ENCODE data around the gene MEOX1.

DNA sequence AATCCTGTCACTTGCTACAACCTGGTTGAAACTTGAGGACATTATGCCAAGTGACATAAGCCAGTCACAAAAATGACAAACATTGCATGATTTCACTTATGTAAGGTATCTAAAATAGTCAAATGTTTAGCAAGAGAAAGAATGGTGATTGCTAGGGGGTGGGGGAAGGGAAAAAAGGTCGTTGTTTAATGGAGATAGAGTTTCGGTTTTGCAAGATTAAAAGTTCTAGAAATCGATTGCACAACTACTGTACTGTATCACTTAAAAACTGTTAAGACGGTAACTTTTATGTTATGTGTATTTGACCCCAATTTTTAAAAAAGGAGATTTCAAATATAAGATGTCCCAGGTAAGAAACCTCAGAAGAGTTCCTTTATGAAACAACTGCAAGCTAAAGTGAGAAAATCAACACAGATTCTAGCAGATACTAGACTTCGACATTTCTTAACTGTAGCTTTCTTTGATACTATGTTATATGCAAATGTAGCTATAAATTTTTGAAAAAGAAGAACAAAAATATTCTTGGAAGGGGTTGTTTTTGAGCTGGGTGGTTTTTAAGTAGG, 5.9 kb downstream of the MEOX1 start:
- TF ChIP-seq, protein P1, sequence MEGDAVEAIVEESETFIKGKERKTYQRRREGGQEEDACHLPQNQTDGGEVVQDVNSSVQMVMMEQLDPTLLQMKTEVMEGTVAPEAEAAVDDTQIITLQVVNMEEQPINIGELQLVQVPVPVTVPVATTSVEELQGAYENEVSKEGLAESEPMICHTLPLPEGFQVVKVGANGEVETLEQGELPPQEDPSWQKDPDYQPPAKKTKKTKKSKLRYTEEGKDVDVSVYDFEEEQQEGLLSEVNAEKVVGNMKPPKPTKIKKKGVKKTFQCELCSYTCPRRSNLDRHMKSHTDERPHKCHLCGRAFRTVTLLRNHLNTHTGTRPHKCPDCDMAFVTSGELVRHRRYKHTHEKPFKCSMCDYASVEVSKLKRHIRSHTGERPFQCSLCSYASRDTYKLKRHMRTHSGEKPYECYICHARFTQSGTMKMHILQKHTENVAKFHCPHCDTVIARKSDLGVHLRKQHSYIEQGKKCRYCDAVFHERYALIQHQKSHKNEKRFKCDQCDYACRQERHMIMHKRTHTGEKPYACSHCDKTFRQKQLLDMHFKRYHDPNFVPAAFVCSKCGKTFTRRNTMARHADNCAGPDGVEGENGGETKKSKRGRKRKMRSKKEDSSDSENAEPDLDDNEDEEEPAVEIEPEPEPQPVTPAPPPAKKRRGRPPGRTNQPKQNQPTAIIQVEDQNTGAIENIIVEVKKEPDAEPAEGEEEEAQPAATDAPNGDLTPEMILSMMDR (IDR thresholded peaks at IDR 0.05): no peak
- TF ChIP-seq, protein P2, sequence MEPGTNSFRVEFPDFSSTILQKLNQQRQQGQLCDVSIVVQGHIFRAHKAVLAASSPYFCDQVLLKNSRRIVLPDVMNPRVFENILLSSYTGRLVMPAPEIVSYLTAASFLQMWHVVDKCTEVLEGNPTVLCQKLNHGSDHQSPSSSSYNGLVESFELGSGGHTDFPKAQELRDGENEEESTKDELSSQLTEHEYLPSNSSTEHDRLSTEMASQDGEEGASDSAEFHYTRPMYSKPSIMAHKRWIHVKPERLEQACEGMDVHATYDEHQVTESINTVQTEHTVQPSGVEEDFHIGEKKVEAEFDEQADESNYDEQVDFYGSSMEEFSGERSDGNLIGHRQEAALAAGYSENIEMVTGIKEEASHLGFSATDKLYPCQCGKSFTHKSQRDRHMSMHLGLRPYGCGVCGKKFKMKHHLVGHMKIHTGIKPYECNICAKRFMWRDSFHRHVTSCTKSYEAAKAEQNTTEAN (CRISPR knock-in tag; IDR thresholded peaks at IDR 0.05): no peak
- TF ChIP-seq TP53 (CRISPR knock-in tag; IDR thresholded peaks at IDR 0.05) (no peak), CBFB (CRISPR knock-in tag; IDR thresholded peaks at IDR 0.05; ENCODE audit: low read depth) (no peak), NR1H2 (CRISPR knock-in tag; IDR thresholded peaks at IDR 0.05) (no peak), ZNF317 (CRISPR knock-in tag; IDR thresholded peaks at IDR 0.05; ENCODE audit: borderline replicate concordance, low read depth) (no peak)
